ENCODE data around the gene ZFAND2A.
A peak's percentile ranks its signal among the peaks of the same experiment; 100 is the strongest.
"Not testable (repeated sequence)": the region's sequence is repeated elsewhere in the genome, so short reads cannot be mapped to it uniquely, and the experiment has no call there.

Gene ZFAND2A

DNA sequence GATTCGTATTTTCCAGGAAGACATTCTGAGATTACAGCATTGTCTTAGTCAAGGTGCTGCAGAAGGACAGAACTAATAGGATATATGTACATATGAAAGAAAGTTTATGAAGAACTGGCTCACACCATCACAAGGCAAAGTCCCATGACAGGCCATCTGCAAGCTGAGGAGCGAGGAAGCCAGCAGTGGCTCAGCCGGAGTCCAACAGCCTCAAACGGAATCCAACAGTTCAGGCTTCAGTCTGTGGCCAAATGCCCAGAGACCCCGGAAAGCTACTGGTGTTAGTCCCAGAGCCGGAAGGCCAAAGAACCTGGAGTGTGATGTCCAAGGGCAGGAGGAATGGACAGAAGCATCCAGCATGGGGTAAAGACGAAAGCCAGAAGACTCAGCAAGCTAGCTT lies 4.4 kb upstream of the ZFAND2A start:
- ATAC-seq: no peak
- Mint-ChIP-seq H3K27ac (no peak overlapping the region), H3K36me3 (peaks cover 22% of the 10 kb centered on the region), H3K4me3 (no peak overlapping the region), H3K4me1 (peaks cover 15% of the 10 kb centered on the region), H3K9me3 (no peaks in the 10 kb centered on the region), H3K27me3 (no peaks in the 10 kb centered on the region)

- Mint-ChIP-seq H3K27me3 (no peaks in the 10 kb centered on the region), H3K9me3 (no peaks in the 10 kb centered on the region), H3K36me3 (peaks cover 22% of the 10 kb centered on the region), H3K4me1 (peaks cover 22% of the 10 kb centered on the region), H3K4me3 (no peak overlapping the region), H3K27ac (no peak overlapping the region)
- no peak for ATAC-seq
Observed at GRCh38 chr7:1163121-1163520, 3.1 kb upstream of the ZFAND2A start.

DNA sequence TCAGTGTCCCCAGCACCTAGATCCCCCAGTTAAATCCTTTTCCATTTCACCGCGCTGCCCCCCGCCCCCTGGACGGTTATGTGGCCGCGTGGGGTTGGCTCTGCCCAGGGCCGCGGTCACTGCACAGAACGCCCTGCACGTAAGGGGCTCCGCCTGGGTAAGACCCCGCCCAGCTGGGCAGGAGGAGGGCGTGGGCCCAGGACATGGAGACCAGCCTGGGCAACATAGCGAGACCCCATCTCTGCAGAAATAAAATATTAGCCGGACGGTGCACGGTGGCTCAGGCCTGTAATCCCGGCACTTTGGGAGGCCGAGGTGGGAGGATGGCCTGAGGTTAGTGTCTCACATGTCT lies 650 bp upstream of the ZFAND2A start:
- H3K4me1 Mint-ChIP-seq: peaks cover 23% of the 10 kb centered on the region
- peaks cover 21% of the 10 kb centered on the region for H3K36me3 Mint-ChIP-seq
- ATAC-seq: peak; percentile 45
- H3K4me3 Mint-ChIP-seq: peak overlapping the region; percentile 88
- H3K9me3 Mint-ChIP-seq: no peaks in the 10 kb centered on the region
- no peaks in the 10 kb centered on the region for H3K27me3 Mint-ChIP-seq
- H3K27ac Mint-ChIP-seq: peak overlapping the region; percentile 94

GRCh38 chr7:1159231-1159630 lies 765 bp downstream of the ZFAND2A start:
- peak overlapping the region; percentile 84 for H3K4me3 Mint-ChIP-seq
- H3K9me3 Mint-ChIP-seq, ATAC-seq, H3K27me3 Mint-ChIP-seq: not testable (repeated sequence)
- H3K4me1 Mint-ChIP-seq: peaks cover 23% of the 10 kb centered on the region
- peak overlapping the region; percentile 94 for H3K27ac Mint-ChIP-seq
- H3K36me3 Mint-ChIP-seq: peaks cover 19% of the 10 kb centered on the region

GRCh38 chr7:1158203-1159126 lies 1.5 kb downstream of the ZFAND2A start:
- ATAC-seq: no peak
- H3K9me3 Mint-ChIP-seq: no peaks in the 10 kb centered on the region
- no peaks in the 10 kb centered on the region for H3K27me3 Mint-ChIP-seq
- peaks cover 23% of the 10 kb centered on the region for H3K4me1 Mint-ChIP-seq
- H3K36me3 Mint-ChIP-seq: peaks cover 24% of the 10 kb centered on the region
- peak overlapping the region; percentile 94 for H3K27ac Mint-ChIP-seq
- peak overlapping the region; percentile 84 for H3K4me3 Mint-ChIP-seq

- no peaks in the 10 kb centered on the region for H3K27me3 Mint-ChIP-seq
- H3K4me1 Mint-ChIP-seq: peaks cover 29% of the 10 kb centered on the region
- no peaks in the 10 kb centered on the region for H3K9me3 Mint-ChIP-seq
- H3K4me3 Mint-ChIP-seq: no peak overlapping the region
- peaks cover 34% of the 10 kb centered on the region for H3K36me3 Mint-ChIP-seq
- no peak for ATAC-seq
- no peak overlapping the region for H3K27ac Mint-ChIP-seq
Observed at GRCh38 chr7:1156782-1157535, 3.0 kb downstream of the ZFAND2A start.

- not testable (repeated sequence) for H3K27me3 Mint-ChIP-seq, ATAC-seq, H3K27ac Mint-ChIP-seq, H3K9me3 Mint-ChIP-seq, H3K4me3 Mint-ChIP-seq
- Mint-ChIP-seq H3K36me3 (peaks cover 40% of the 10 kb centered on the region), H3K4me1 (peaks cover 30% of the 10 kb centered on the region)
Observed at GRCh38 chr7:1155818-1156781, 3.9 kb downstream of the ZFAND2A start.

DNA sequence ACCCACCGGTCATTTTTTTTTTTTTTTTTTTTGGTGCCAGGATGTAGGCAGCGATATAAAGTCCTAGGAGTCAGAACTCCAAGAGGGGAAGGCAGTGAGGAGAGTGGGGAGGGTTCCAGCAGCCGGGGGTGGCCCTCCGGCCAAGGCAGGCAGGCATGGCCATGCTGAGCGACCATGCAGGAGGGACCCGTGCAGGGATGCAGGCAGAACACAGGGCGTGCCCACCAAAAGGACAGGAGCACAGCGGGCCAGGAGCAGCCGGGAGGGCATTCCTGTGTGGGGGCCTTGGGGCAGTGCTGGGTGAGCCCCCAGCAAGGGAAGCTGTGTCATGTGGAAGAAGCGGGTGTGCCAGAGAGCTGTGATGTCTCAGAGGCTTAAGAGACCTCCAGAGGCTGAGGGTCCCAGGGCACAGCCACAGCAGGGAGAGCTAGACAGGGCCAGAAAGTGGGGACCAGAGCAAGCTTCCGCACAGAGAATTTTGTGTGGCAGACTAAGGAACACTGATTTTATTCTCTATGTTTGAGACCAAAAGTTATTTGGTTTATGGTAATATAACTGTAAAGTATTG lies 5.7 kb downstream of the ZFAND2A start:
- ATAC-seq: no peak
- peaks cover 40% of the 10 kb centered on the region for H3K36me3 Mint-ChIP-seq
- peaks cover 23% of the 10 kb centered on the region for H3K4me1 Mint-ChIP-seq
- H3K4me3 Mint-ChIP-seq: no peak overlapping the region
- H3K27me3 Mint-ChIP-seq: no peaks in the 10 kb centered on the region
- H3K9me3 Mint-ChIP-seq: no peaks in the 10 kb centered on the region
- H3K27ac Mint-ChIP-seq: no peak overlapping the region

DNA sequence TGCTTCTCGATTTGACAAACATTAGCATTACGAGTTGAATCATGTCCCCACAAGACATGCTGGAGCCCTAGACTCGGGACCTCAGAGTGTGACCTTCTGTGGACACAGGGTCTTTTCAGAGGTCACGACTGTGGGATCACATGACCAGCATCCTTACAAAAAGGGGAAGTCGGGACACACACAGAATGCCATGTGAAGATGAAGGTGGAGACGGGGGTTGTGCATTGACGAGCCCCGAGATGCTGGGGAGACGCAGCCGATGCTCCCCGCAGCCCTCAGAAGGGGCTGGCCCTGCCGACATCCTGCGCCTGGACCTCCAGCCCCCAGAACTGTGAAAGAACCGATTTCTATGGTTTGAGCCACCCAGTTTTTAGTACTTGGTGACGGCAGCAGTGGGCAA lies 7.5 kb downstream of the ZFAND2A start:
- no peaks in the 10 kb centered on the region for H3K9me3 Mint-ChIP-seq
- peaks cover 40% of the 10 kb centered on the region for H3K36me3 Mint-ChIP-seq
- peaks cover 11% of the 10 kb centered on the region for H3K4me1 Mint-ChIP-seq
- ATAC-seq: no peak
- H3K27ac Mint-ChIP-seq: no peak overlapping the region
- H3K4me3 Mint-ChIP-seq: no peak overlapping the region
- H3K27me3 Mint-ChIP-seq: no peaks in the 10 kb centered on the region

DNA sequence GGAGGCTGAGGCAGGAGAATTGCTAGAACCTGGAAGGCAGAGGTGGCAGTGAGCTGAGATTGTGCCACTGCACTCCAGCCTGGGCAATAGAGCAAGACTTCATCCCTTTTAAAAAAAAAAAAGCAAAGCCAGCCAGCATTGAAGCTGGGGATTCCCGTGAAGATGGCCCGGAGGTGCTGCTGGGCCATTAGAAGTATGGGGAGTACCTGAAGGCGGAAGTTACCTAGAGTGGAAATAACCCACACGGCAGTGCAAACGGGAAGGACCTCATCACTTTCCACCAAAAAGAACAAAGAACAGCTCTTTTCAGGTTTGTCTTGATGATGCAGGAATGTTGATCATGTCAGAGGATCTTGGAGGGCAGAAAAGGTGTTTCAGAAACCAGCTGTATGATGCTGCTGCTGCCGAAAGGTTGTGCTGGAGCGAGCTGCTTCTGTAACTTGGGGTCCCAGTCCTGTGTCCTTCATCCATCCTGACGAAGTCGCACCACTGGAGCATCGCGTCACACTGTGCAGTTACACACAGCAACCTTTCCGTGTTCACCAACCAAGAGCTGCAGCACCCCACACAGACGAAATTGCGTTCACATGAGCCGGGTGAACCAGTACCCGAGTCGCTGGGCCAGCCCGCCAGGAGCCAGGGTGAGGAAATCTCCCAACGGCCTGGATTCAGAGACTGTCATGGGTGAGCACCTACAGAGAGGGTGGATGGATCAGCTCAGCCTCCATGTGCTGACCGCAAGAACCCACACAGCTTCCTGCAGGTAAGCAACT lies 8.2 kb downstream of the ZFAND2A start:
- peaks cover 11% of the 10 kb centered on the region for H3K4me1 Mint-ChIP-seq
- H3K9me3 Mint-ChIP-seq: no peaks in the 10 kb centered on the region
- no peaks in the 10 kb centered on the region for H3K27me3 Mint-ChIP-seq
- peaks cover 40% of the 10 kb centered on the region for H3K36me3 Mint-ChIP-seq
- no peak overlapping the region for H3K4me3 Mint-ChIP-seq
- H3K27ac Mint-ChIP-seq: peak overlapping the region; percentile 32
- peak; percentile 50 for ATAC-seq

- H3K27me3 Mint-ChIP-seq: no peaks in the 10 kb centered on the region
- H3K4me1 Mint-ChIP-seq: peaks cover 11% of the 10 kb centered on the region
- peaks cover 40% of the 10 kb centered on the region for H3K36me3 Mint-ChIP-seq
- H3K9me3 Mint-ChIP-seq: no peaks in the 10 kb centered on the region
- ATAC-seq: no peak
- H3K4me3 Mint-ChIP-seq: no peak overlapping the region
- H3K27ac Mint-ChIP-seq: no peak overlapping the region
Observed at GRCh38 chr7:1151156-1151555, 8.8 kb downstream of the ZFAND2A start.

DNA sequence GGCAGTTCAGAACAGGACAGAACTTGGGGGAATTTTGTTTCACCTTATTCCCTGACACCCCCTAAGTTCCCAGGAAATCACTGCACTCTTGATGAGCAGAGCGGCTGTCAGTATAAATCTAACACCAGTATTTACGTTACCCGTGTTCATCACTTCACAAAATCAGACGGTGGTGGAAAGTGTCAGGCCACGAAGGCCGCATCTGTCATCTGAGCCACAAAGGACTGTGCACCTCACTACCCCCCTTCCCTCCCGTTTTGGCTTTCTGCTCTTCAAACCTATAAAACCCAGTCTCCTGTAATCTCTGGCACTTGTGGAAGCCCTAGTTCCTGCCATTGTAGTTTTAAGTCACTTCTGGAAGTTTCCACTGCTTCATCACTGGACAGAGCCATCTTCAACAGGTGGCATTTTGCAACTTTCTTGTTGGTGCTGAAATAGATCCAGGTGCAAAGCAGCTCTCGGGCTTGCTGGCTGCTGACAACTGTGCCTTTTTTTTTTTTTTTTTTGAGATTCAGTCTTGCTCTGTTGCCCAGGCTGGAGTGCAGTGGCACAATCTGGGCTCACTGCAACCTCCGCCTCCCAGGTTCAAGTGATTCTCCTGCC lies 9.5 kb downstream of the ZFAND2A start:
- Mint-ChIP-seq H3K27me3 (no peaks in the 10 kb centered on the region), H3K27ac (no peak overlapping the region), H3K9me3 (no peaks in the 10 kb centered on the region), H3K36me3 (peaks cover 40% of the 10 kb centered on the region), H3K4me1 (peaks cover 11% of the 10 kb centered on the region), H3K4me3 (no peak overlapping the region)
- no peak for ATAC-seq

GRCh38 chr7:1149351-1149794 lies 10.6 kb downstream of the ZFAND2A start:
- Mint-ChIP-seq H3K27ac (no peak overlapping the region), H3K4me1 (peaks cover 11% of the 10 kb centered on the region), H3K4me3 (no peak overlapping the region), H3K36me3 (peaks cover 30% of the 10 kb centered on the region), H3K9me3 (no peaks in the 10 kb centered on the region), H3K27me3 (no peaks in the 10 kb centered on the region)
- ATAC-seq: no peak

DNA sequence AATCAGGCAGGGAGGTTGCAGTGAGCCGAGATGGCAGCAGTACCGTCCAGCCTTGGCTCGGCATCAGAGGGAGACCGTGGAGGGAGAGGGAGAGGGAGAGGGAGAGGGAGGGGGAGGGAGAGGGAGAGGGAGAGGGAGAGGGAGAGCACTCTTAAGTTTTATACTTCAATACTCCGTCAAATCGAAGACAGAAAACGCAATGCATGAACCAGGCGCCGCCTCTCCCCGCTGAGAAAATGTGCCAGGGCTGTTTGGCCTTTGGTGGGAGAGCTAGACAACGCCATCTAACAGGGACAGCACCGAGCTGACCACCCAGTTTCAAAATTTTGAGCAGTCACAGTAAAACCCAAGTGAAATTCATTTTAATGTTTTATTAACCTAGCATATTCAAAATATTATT lies 12.1 kb downstream of the ZFAND2A start:
- not testable (repeated sequence) for H3K9me3 Mint-ChIP-seq, H3K27ac Mint-ChIP-seq, H3K27me3 Mint-ChIP-seq, H3K4me3 Mint-ChIP-seq, ATAC-seq
- peaks cover 15% of the 10 kb centered on the region for H3K36me3 Mint-ChIP-seq
- H3K4me1 Mint-ChIP-seq: peaks cover 11% of the 10 kb centered on the region

All from stimulated activated memory B cell treated with anti-CD40 and anti-IgM and Interleukin-4, amounts not matched to agents 10 μg/mL and 1 μg/mL and 100 μg/mL, for 72 hours (primary cell).